Gastrocnemius medialis (tissue), 4 donors: ENCODE results near the gene PTH2R. TPM values are rescaled to one million over a fixed set of nuclear protein-coding genes. Genes with fewer than 3 reads are reported as not detected.
"Not testable (repeated sequence)": the region's sequence is repeated elsewhere in the genome, so short reads cannot be mapped to it uniquely, and the experiment has no call there.

ENCODE experiments used
- ATAC-seq, 2 donors: fragments of 150-250 bp; one replicate each; pipeline ENCODE4 v1.9.1; 2016
- DNase-seq, 2 donors: peaks; one replicate each; pipeline ENCODE4 v3.0.0-alpha.2; 2019
- H3K27ac ChIP-seq, 4 donors: fragments of 200-600 bp; sonication (generic); 1 replicate in 1 of 4; 2 replicates in 3 of 4; pipeline ENCODE4 v1.5.1; 2016 to 2018; ENCODE audit warnings: mild to moderate bottlenecking in 2 of 4, moderate library complexity in 1 of 4
- H3K27me3 ChIP-seq, 3 donors: fragments of 200-600 bp; sonication (generic) in 2 of 3; 1 replicate in 1 of 3; 2 replicates in 2 of 3; pipeline versions ENCODE4 v1.5.1 to v1.6.0; 2016 to 2019; ENCODE audit warnings: mild to moderate bottlenecking in 1 of 3, moderate library complexity in 1 of 3
- H3K36me3 ChIP-seq, 2 donors: fragments of 200-600 bp; sonication (generic) in 1 of 2; one replicate each; pipeline ENCODE4 v1.5.1; 2017 to 2018
- H3K4me1 ChIP-seq, 2 donors: fragments of 200-600 bp; sonication (generic) in 1 of 2; one replicate each; pipeline ENCODE4 v1.5.1; 2016 to 2017; ENCODE audit warnings: mild to moderate bottlenecking in 2 of 2
- H3K4me3 ChIP-seq, 4 donors: fragments of 200-600 bp; sonication (generic) in 3 of 4; 1 replicate in 1 of 4; 2 replicates in 3 of 4; pipeline ENCODE4 v1.5.1; 2016 to 2019; ENCODE audit warnings: mild to moderate bottlenecking in 2 of 4
- H3K9me3 ChIP-seq, 3 donors: fragments of 200-600 bp; sonication (generic) in 2 of 3; 1 replicate in 1 of 3; 2 replicates in 2 of 3; pipeline ENCODE4 v1.5.1; 2016 to 2019
- CTCF ChIP-seq, 5 experiments: fragments of 450-650 bp in 3 of 5; fragments of 200-600 bp in 2 of 5; sonication (generic) in 2 of 5; IDR thresholded peaks in 4 of 5; conservative IDR thresholded peaks in 1 of 5; 1 replicate in 4 of 5; 2 replicates in 1 of 5; pipeline ENCODE4 v1.5.1; 2016 to 2019; ENCODE audit warnings: antibody characterized with exemption in 5 of 5, mild to moderate bottlenecking in 3 of 5, moderate library complexity in 3 of 5
- POLR2A ChIP-seq, 2 donors: fragments of 450-650 bp; IDR thresholded peaks; one replicate each; pipeline ENCODE4 v1.6.1; 2017; ENCODE audit warnings: antibody characterized with exemption in 2 of 2, mild to moderate bottlenecking in 2 of 2, moderate library complexity in 2 of 2
- in situ Hi-C, 4 donors: fragments of 200-750 bp; cut with MboI; loops; one replicate each; pipeline versions ENCODE4 v1.15.0 to v1.8.0; 2017; ENCODE audit warnings: low sequenced_read_pairs in 4 of 4
- intact Hi-C: fragments of 100-400 bp; cut with DNase I; formaldehyde crosslinking; loops from one replicate; pipeline ENCODE4 v1.15.1; 2023; ENCODE audit warnings: low total_unique reads
- total RNA-seq, 4 donors: library from RNA; depleted of rRNA; stranded (reverse); fragments of >200 nt; gene quantifications; one replicate each; pipeline versions ENCODE4 v1.1.0 to v1.2.3, GENCODE V29; 2016

Gene PTH2R
- total RNA-seq, 4 donors from 2014 or later: not detected

DNA sequence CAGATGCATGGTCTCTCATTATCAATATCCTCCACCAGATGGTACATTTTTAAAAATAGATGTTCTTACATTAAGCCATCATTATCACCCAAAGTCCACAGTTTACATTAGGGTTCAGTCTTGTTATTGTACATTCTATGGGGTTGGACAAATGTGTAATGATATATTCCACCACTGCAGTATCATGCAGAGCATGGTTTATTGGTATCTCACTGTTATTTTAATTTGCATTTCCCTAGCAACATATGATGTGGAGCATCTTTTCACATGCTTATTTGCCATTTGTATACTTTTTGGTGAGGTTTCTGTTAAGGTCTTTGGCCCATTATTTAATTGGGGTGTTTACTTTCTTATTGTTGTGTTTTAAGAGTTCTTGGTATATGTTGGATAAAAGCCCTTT, 95.7 kb downstream of the PTH2R start:
- peaks cover 0 to 8% (median 0%) of the 10 kb centered on the region in 3 donors for H3K9me3 ChIP-seq
- no peaks in the 10 kb centered on the region for H3K36me3 ChIP-seq
- H3K4me1 ChIP-seq: no peaks in the 10 kb centered on the region
- no peak overlapping the region for H3K27ac ChIP-seq
- in situ Hi-C loops: no loop called here
- H3K27me3 ChIP-seq: no peaks in the 10 kb centered on the region
- DNase-seq (no peak), ATAC-seq (no peak)
- no peak overlapping the region for H3K4me3 ChIP-seq
- TF ChIP-seq CTCF (IDR thresholded peaks at IDR 0.05 in 4 of 5, conservative IDR thresholded peaks at IDR 0.05 in 1 of 5) (no peak), POLR2A (IDR thresholded peaks at IDR 0.05) (no peak)
- intact Hi-C loops: no loop called here

DNA sequence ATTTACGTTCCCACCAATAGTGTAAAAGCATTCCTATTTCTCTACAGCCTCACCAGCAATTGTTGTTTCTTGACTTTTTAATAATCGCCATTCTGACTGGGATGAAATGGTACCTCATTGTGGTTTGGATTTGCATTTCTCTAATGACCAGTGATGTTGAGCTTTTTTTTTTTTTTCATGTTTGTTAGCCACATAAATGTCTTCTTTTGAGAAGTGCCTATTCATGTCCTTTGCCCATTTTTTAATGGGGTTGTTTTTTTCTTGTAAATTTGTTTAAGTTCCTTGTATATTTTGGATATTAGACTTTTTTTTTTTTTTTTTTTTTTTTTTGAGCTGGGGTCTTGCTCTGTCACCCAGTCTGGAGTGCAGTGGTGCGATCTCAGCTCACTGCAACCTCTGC, 98.8 kb downstream of the PTH2R start:
- intact Hi-C loops, in situ Hi-C loops, H3K36me3 ChIP-seq, DNase-seq, H3K9me3 ChIP-seq, H3K4me3 ChIP-seq, H3K27ac ChIP-seq, H3K4me1 ChIP-seq, H3K27me3 ChIP-seq, ATAC-seq: not testable (repeated sequence)

GRCh38 chr2:208509586-208509985, 103.0 kb downstream of the PTH2R start:
- H3K27ac ChIP-seq: no peak overlapping the region
- ATAC-seq: no peak
- no peak for DNase-seq
- H3K36me3 ChIP-seq: no peaks in the 10 kb centered on the region
- peaks cover 0 to 9% (median 0%) of the 10 kb centered on the region in 3 donors for H3K9me3 ChIP-seq
- intact Hi-C loops (no loop called here), in situ Hi-C loops (no loop called here)
- H3K27me3 ChIP-seq: no peaks in the 10 kb centered on the region
- H3K4me1 ChIP-seq: no peaks in the 10 kb centered on the region
- no peak for TF ChIP-seq POLR2A (IDR thresholded peaks at IDR 0.05)
- no peak for TF ChIP-seq CTCF (IDR thresholded peaks at IDR 0.05 in 4 of 5, conservative IDR thresholded peaks at IDR 0.05 in 1 of 5)
- no peak overlapping the region for H3K4me3 ChIP-seq

DNA sequence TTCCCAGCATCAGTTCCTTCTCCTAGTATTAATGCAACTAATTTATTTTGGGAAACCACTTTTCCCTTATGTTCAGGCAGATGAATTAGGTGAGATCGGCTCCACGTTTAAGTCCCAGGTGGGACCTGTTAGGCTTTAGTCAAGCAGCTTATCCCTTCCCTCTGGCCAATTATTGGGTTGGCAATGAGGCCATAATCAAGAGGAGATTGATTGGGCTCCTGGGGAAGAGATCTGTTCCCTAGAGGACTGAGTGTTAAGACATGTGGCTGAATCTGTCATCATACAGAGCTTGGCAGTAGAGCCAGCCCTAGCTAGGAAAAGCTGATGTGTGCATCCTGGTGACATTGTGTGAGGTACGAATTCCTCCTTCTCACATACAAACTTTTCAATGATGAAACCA, 104.4 kb downstream of the PTH2R start:
- ATAC-seq: no peak
- Histone ChIP-seq H3K27ac (no peak overlapping the region), H3K4me3 (no peak overlapping the region), H3K27me3 (no peaks in the 10 kb centered on the region), H3K9me3 (peaks cover 0 to 9% (median 0%) of the 10 kb centered on the region in 3 donors), H3K36me3 (no peaks in the 10 kb centered on the region), H3K4me1 (no peaks in the 10 kb centered on the region)
- intact Hi-C loops: no loop called here
- in situ Hi-C loops: no loop called here
- DNase-seq: no peak
- TF ChIP-seq POLR2A (IDR thresholded peaks at IDR 0.05) (no peak), CTCF (IDR thresholded peaks at IDR 0.05 in 4 of 5, conservative IDR thresholded peaks at IDR 0.05 in 1 of 5) (no peak)

GRCh38 chr2:208511573-208511972, 105.0 kb downstream of the PTH2R start:
- intact Hi-C loops: no loop called here
- TF ChIP-seq POLR2A (IDR thresholded peaks at IDR 0.05) (no peak), CTCF (IDR thresholded peaks at IDR 0.05 in 4 of 5, conservative IDR thresholded peaks at IDR 0.05 in 1 of 5) (no peak)
- H3K9me3 ChIP-seq: peaks cover 0 to 8% (median 0%) of the 10 kb centered on the region in 3 donors
- H3K4me1 ChIP-seq: no peaks in the 10 kb centered on the region
- in situ Hi-C loops: no loop called here
- ATAC-seq (no peak), DNase-seq (no peak)
- H3K4me3 ChIP-seq: no peak overlapping the region
- H3K36me3 ChIP-seq: no peaks in the 10 kb centered on the region
- no peaks in the 10 kb centered on the region for H3K27me3 ChIP-seq
- no peak overlapping the region for H3K27ac ChIP-seq
